IMR-90 (cell line): ENCODE measurements around the gene CYP27B1. TPM values are rescaled to one million over a fixed set of nuclear protein-coding genes. Genes with fewer than 3 reads are reported as not detected.
A peak's percentile ranks its signal among the peaks of the same experiment; 100 is the strongest.

Experiments
- ATAC-seq: fragments of 200-7000 bp; cut with Tn5 transposase; 2 replicates; pipeline ENCODE4 v1.9.1; 2020; ENCODE audit warnings: low read depth, mild to moderate bottlenecking, moderate library complexity
- BruUV-seq: library from RNA; stranded (reverse); fragments of 400-500 nt; replicated peaks from 2 replicates; lab custom pipeline; 2021; lab: Mats Ljungman, UMichigan
- CTCF ChIA-PET: fragments of 300-600 bp; formaldehyde crosslinking; extraction: SDS; loops from one replicate; lab custom pipeline; 2021; ENCODE audit warnings: antibody characterized with exemption; lab: Yijun Ruan, JAX
- POLR2A ChIA-PET: fragments of 300-600 bp; sonication (Branson Sonifier 250); formaldehyde crosslinking; loops from one replicate; lab custom pipeline; 2022; ENCODE audit warnings: antibody characterized with exemption; ENCODE audit not compliant: unreplicated experiment; lab: Charles Lee
- DNase-seq: peaks from one replicate; pipeline ENCODE4 v3.0.0; 2013
- H2AFZ ChIP-seq: replicated peaks from 2 replicates; pipeline ENCODE3; 2013; ENCODE audit warnings: low read length, mild to moderate bottlenecking; ENCODE audit not compliant: poor library complexity
- H2AK5ac ChIP-seq: 2 replicates; pipeline ENCODE4 v1.6.1; 2013; ENCODE audit warnings: low read depth, low read length, inconsistent platforms
- H2AK9ac ChIP-seq: replicated peaks from 2 replicates; pipeline ENCODE3; 2013; ENCODE audit warnings: mild to moderate bottlenecking, low read depth, low read length, moderate library complexity; ENCODE audit not compliant: poor library complexity
- H2BK120ac ChIP-seq: 2 replicates; pipeline ENCODE4 v1.6.1; 2013; ENCODE audit warnings: low read depth, low read length, inconsistent platforms
- H2BK15ac ChIP-seq: 3 replicates; pipeline ENCODE4 v1.6.1; 2013; ENCODE audit warnings: low read depth, low read length, inconsistent platforms
- H2BK20ac ChIP-seq: 2 replicates; pipeline ENCODE4 v1.6.1; 2013; ENCODE audit warnings: low read depth, mild to moderate bottlenecking, inconsistent platforms, low read length, moderate library complexity
- H2BK5ac ChIP-seq: 2 replicates; pipeline ENCODE4 v1.6.1; 2013; ENCODE audit warnings: mild to moderate bottlenecking, low read depth, low read length, inconsistent platforms; ENCODE audit not compliant: poor library complexity, severe bottlenecking
- H3K14ac ChIP-seq: replicated peaks from 2 replicates; pipeline ENCODE4 v1.6.1; 2013; ENCODE audit warnings: low read depth, low read length, inconsistent platforms
- H3K18ac ChIP-seq: 2 replicates; pipeline ENCODE4 v1.6.1; 2013; ENCODE audit warnings: low read depth, low read length, control low read depth
- H3K23ac ChIP-seq: 2 replicates; pipeline ENCODE4 v1.6.1; 2013; ENCODE audit warnings: low read depth, low read length, inconsistent platforms
- H3K27ac ChIP-seq: 2 replicates; pipeline ENCODE4 v1.5.1; 2013; ENCODE audit warnings: mild to moderate bottlenecking, control low read depth, low read length; ENCODE audit not compliant: insufficient read depth
- H3K27me3 ChIP-seq: 2 replicates; pipeline ENCODE4 v1.6.1; 2013; ENCODE audit warnings: low read length; ENCODE audit not compliant: control insufficient read depth, insufficient read depth
- H3K36me3 ChIP-seq: 2 replicates; pipeline ENCODE4 v1.6.1; 2013; ENCODE audit warnings: low read length, mixed read lengths; ENCODE audit not compliant: control insufficient read depth, insufficient read depth
- H3K4ac ChIP-seq: 2 replicates; pipeline ENCODE4 v1.6.1; 2013; ENCODE audit warnings: low read depth, low read length, inconsistent platforms
- H3K4me1 ChIP-seq: 2 replicates; pipeline ENCODE4 v1.6.1; 2013; ENCODE audit warnings: low read length, mixed read lengths; ENCODE audit not compliant: control insufficient read depth, insufficient read depth
- H3K4me2 ChIP-seq: 2 replicates; pipeline ENCODE4 v1.6.1; 2013; ENCODE audit warnings: low read depth, mild to moderate bottlenecking, control low read depth, low read length, moderate library complexity
- H3K4me3 ChIP-seq: 2 replicates; pipeline ENCODE4 v1.5.1; 2013; ENCODE audit warnings: low read depth, mild to moderate bottlenecking, control low read depth, low read length, moderate library complexity; ENCODE audit not compliant: insufficient read depth
- H3K56ac ChIP-seq: 2 replicates; pipeline ENCODE4 v1.6.1; 2013; ENCODE audit warnings: low read length, inconsistent platforms; ENCODE audit not compliant: insufficient read depth; ENCODE audit errors: extremely low read depth
- H3K79me1 ChIP-seq, 2 experiments: 2 replicates each; pipeline ENCODE4 v1.6.1; 2013; ENCODE audit warnings: low read length in 2 of 2, inconsistent platforms in 1 of 2, low read depth in 1 of 2
- H3K9ac ChIP-seq: 2 replicates; pipeline ENCODE4 v1.6.1; 2013; ENCODE audit warnings: low read depth, low read length, control low read depth
- H3K9me1 ChIP-seq: 2 replicates; pipeline ENCODE4 v1.6.1; 2013; ENCODE audit warnings: low read length, inconsistent platforms; ENCODE audit not compliant: insufficient read depth
- H3K9me3 ChIP-seq: 2 replicates; pipeline ENCODE4 v1.6.1; 2013; ENCODE audit warnings: low read length; ENCODE audit not compliant: control insufficient read depth, insufficient read depth
- H4K20me1 ChIP-seq: 2 replicates; pipeline ENCODE4 v1.6.1; 2013; ENCODE audit warnings: low read length, inconsistent platforms; ENCODE audit not compliant: insufficient read depth
- H4K5ac ChIP-seq: 2 replicates; pipeline ENCODE4 v1.6.1; 2013; ENCODE audit warnings: mild to moderate bottlenecking, low read depth, low read length, control low read depth
- H4K8ac ChIP-seq, 2 experiments: 2 replicates each; pipeline ENCODE4 v1.6.1; 2013; ENCODE audit warnings: low read depth in 2 of 2, low read length in 2 of 2, control low read depth in 1 of 2, inconsistent platforms in 1 of 2
- H4K91ac ChIP-seq: 2 replicates; pipeline ENCODE4 v1.6.1; 2013; ENCODE audit warnings: low read depth, low read length, inconsistent platforms; ENCODE audit not compliant: insufficient read depth
- RAD21 ChIP-seq: IDR thresholded peaks from 2 replicates; pipeline ENCODE4 v1.6.1; 2012; ENCODE audit warnings: low read length, improper control_type of control experiment
- WGBS, 2 experiments: methylation state at CpG; one replicate each; pipeline versions ENCODE4 v1.1.5 to v1.1.7; 2013; ENCODE audit warnings: missing lambda C conversion rate in 2 of 2; ENCODE audit not compliant: insufficient read length in 1 of 2; ENCODE audit errors: extremely low coverage in 2 of 2; 5-methylcytosine and 5-hydroxymethylcytosine counted together
- dilution Hi-C: fragments of 300-500 bp; cut with HindIII; formaldehyde crosslinking; loops from one replicate; pipeline ENCODE4 v1.14.3; 2018; ENCODE audit warnings: low sequenced_read_pairs; ENCODE audit not compliant: unreplicated experiment
- in situ Hi-C: fragments of 300-500 bp; cut with MboI; formaldehyde crosslinking; loops from 3 replicates; pipeline ENCODE4 v1.14.3; 2019; ENCODE audit warnings: low sequenced_read_pairs, inconsistent platforms, mixed read lengths
- intact Hi-C: fragments of 100-400 bp; cut with micrococcal nuclease; formaldehyde crosslinking; loops from 2 replicates; pipeline ENCODE4 v1.10.0; 2022
- polyA plus RNA-seq, 3 experiments: library from polyadenylated mRNA; depleted of rRNA; stranded (reverse); fragments of >200 nt; gene quantifications; 2 replicates each; pipeline ENCODE4 v1.2.3, GENCODE V29; 2012; ENCODE audit warnings: low replicate concordance in 1 of 3
- total RNA-seq: library from RNA; depleted of rRNA; stranded (reverse); fragments of >200 nt; gene quantifications from 2 replicates; pipeline ENCODE4 v1.2.3, GENCODE V29; 2012
- TF ChIP-seq, protein P1 (sequence below): conservative IDR thresholded peaks from 2 replicates; pipeline ENCODE4 v1.5.1; 2012; ENCODE audit warnings: mild to moderate bottlenecking, low read depth, low read length, improper control_type of control experiment

Gene CYP27B1
- total and polyA plus RNA-seq, 2 of the 4 experiments (the other 2 are of a cell fraction): 0.36 to 1.3 TPM

DNA sequence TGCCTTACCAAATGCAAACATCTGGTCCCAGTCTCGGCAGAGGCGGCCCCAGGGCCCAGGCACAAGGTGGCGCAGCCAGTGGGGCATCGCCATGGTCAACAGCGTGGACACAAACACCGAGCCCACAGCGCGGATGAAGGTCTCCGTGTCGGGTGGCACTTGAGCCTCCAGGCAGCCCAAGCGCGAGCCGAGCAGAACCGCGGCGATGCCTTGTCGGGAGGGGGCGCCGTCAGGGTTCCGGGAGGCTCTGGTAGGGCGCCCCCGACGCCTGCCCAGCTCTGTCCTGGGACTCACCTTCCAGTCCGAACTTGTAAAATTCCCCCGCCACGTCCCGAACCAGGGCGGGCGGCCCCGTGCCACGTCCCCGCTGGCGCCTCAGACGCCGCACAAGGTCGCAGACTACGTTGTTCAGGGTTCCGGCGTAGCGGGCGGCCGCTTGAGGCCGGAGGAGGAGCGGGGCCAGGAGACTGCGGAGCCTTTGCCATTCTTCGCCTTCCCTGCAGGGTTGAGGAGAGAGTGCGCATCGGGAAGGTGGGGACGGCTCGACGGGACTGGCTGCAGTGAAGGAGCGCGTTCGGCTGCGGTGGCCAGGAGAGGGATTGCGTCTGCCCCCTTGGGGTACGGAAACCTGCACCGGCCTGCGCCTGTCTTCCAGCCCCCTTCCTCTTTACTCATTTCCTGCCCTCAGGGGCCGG, 1.7 kb downstream of the CYP27B1 start:
- H3K27ac ChIP-seq: no peak overlapping the region
- H3K9me3 ChIP-seq: peaks cover 2% of the 10 kb centered on the region; the same call in 1 of the 2 replicates
- peak overlapping the region; percentile 35 for H3K23ac ChIP-seq
- POLR2A ChIA-PET: no interaction called here
- H3K36me3 ChIP-seq: peaks cover 1% of the 10 kb centered on the region; the same call in 1 of the 2 replicates
- no peaks in the 10 kb centered on the region for H3K79me1 ChIP-seq
- H3K27me3 ChIP-seq: peaks cover 43% of the 10 kb centered on the region
- no peak overlapping the region for H3K18ac ChIP-seq
- DNase-seq (peak; percentile 17), ATAC-seq (peak; percentile 74)
- H4K91ac ChIP-seq: no peak overlapping the region
- H3K4me3 ChIP-seq: peak overlapping the region; percentile 35
- dilution Hi-C loops (no loop called here), in situ Hi-C loops (no loop called here), intact Hi-C loops (no loop called here)
- TF ChIP-seq, protein P1, sequence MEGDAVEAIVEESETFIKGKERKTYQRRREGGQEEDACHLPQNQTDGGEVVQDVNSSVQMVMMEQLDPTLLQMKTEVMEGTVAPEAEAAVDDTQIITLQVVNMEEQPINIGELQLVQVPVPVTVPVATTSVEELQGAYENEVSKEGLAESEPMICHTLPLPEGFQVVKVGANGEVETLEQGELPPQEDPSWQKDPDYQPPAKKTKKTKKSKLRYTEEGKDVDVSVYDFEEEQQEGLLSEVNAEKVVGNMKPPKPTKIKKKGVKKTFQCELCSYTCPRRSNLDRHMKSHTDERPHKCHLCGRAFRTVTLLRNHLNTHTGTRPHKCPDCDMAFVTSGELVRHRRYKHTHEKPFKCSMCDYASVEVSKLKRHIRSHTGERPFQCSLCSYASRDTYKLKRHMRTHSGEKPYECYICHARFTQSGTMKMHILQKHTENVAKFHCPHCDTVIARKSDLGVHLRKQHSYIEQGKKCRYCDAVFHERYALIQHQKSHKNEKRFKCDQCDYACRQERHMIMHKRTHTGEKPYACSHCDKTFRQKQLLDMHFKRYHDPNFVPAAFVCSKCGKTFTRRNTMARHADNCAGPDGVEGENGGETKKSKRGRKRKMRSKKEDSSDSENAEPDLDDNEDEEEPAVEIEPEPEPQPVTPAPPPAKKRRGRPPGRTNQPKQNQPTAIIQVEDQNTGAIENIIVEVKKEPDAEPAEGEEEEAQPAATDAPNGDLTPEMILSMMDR: peak; percentile 31
- no peak for TF ChIP-seq RAD21
- no TSS peak for BruUV-seq
- H2BK20ac ChIP-seq: no peak overlapping the region
- H3K9me1 ChIP-seq: 0 out of 2 replicates have a peak, but pooled peaks cover 3% of the 10 kb centered on the region
- no peaks in the 10 kb centered on the region for H4K20me1 ChIP-seq
- H3K4ac ChIP-seq: no peak overlapping the region; the same call in 1 of the 2 replicates
- peak overlapping the region; percentile 52 for H2AK9ac ChIP-seq
- WGBS, 2 experiments: 2% methylated on average over 34 of the region's 60 CpGs; no CpG with 5 or more reads in 1 of the 2 experiments
- no peak overlapping the region for H4K5ac ChIP-seq
- H2AFZ ChIP-seq: peak overlapping the region; percentile 82
- no peak overlapping the region for H2BK15ac ChIP-seq
- no peak overlapping the region for H2BK5ac ChIP-seq
- no peak overlapping the region for H4K8ac ChIP-seq
- CTCF ChIA-PET: no interaction called here
- no peak overlapping the region for H2BK120ac ChIP-seq
- peaks cover 8% of the 10 kb centered on the region; the same call in 1 of the 2 replicates for H3K4me1 ChIP-seq
- H2AK5ac ChIP-seq: no peak overlapping the region
- H3K9ac ChIP-seq: no peak overlapping the region
- 0 out of 2 replicates have a peak overlapping the region, but pooled peaks have one; percentile 29 for H3K14ac ChIP-seq
- H3K4me2 ChIP-seq: peak overlapping the region; percentile 68
- H3K56ac ChIP-seq: no peak overlapping the region
